GM21526 (cell line): Measurements from ENCODE around the gene KCNH6.

Source experiments
- ATAC-seq: cut with Tn5 transposase; IDR thresholded peaks from one replicate; pipeline ENCODE4 v1.9.1; 2021; ENCODE audit warnings: moderate library complexity; ENCODE audit not compliant: unreplicated experiment, low FRiP score

The KCNH6 gene

GRCh38 chr17:63523253-63523855 lies at the start of gene KCNH6:
TSS of gene KCNH6 (plus strand) at chr17:63523358. CDS start at chr17:63523414, 56 bp downstream.
- no peak for ATAC-seq

- ATAC-seq: no peak
Observed at GRCh38 chr17:63474174-63474573, 49.0 kb upstream of the KCNH6 start.

GRCh38 chr17:63474586-63475460 lies 48.3 kb upstream of the KCNH6 start:
- ATAC-seq: no peak

- ATAC-seq: no peak
Observed at GRCh38 chr17:63475491-63476412, 47.4 kb upstream of the KCNH6 start.

GRCh38 chr17:63476459-63476853 lies 46.7 kb upstream of the KCNH6 start:
- ATAC-seq: no peak

GRCh38 chr17:63476854-63477479 lies 46.2 kb upstream of the KCNH6 start, which contains the start of gene ACE:
TSS of gene ACE (plus strand) at chr17:63477061. CDS start at chr17:63477095, 34 bp downstream.
- no peak for ATAC-seq

GRCh38 chr17:63477480-63478440 lies 45.4 kb upstream of the KCNH6 start:
- ATAC-seq: no peak

- ATAC-seq: peak; percentile 74
Observed at GRCh38 chr17:63478814-63479494, 44.2 kb upstream of the KCNH6 start.

GRCh38 chr17:63479495-63480184 lies 43.5 kb upstream of the KCNH6 start:
- no peak for ATAC-seq

- no peak for ATAC-seq
Observed at GRCh38 chr17:63480192-63480784, 42.9 kb upstream of the KCNH6 start.

GRCh38 chr17:63480826-63481487 lies 42.2 kb upstream of the KCNH6 start:
- ATAC-seq: no peak

- ATAC-seq: no peak
Observed at GRCh38 chr17:63481488-63481870, 41.7 kb upstream of the KCNH6 start.

GRCh38 chr17:63482509-63482908 lies 40.6 kb upstream of the KCNH6 start:
- no peak for ATAC-seq

- ATAC-seq: no peak
Observed at GRCh38 chr17:63483038-63483437, 40.1 kb upstream of the KCNH6 start.

GRCh38 chr17:63483655-63484575 lies 39.2 kb upstream of the KCNH6 start:
- ATAC-seq: no peak

- no peak for ATAC-seq
Observed at GRCh38 chr17:63486317-63487013, 36.7 kb upstream of the KCNH6 start.
